ENCODE measurements around the gene PAX8.

GRCh38 chr2:113224647-113225236 is 54.0 kb downstream of the PAX8 start:
- no peak for TF ChIP-seq CTCF (IDR thresholded peaks at IDR 0.05; ENCODE audit: insufficient read depth, low read length, poor library complexity, severe bottlenecking)
- TF ChIP-seq EZH2phosphoT487 (conservative IDR thresholded peaks at IDR 0.05; ENCODE audit: low read length), result no peak
